SK-N-MC (cell line): ENCODE results near the gene FGD5.

ENCODE experiments used
- EZH2 ChIP-seq: fragments of 200-600 bp; sonication (generic); IDR thresholded peaks from one replicate; pipeline ENCODE4 v1.6.1; 2017; ENCODE audit warnings: antibody characterized with exemption
- FOXP2 ChIP-seq: optimal IDR thresholded peaks from 2 replicates; pipeline ENCODE3; 2011; ENCODE audit warnings: mild to moderate bottlenecking, moderate library complexity; ENCODE audit not compliant: insufficient read depth; ENCODE audit errors: extremely low read length, control extremely low read depth

GRCh38 chr3:14803981-14804834 lies 14.6 kb upstream of the FGD5 start:
- TF ChIP-seq FOXP2 (no peak), EZH2 (no peak)
